GM03348 (cell line): ENCODE measurements around the gene TXLNB.
"Not testable (repeated sequence)": the region's sequence is repeated elsewhere in the genome, so short reads cannot be mapped to it uniquely, and the experiment has no call there.

Source experiments
- DNase-seq: peaks from one replicate; pipeline ENCODE4 v3.0.0; 2012; ENCODE audit warnings: low spot score

The TXLNB gene

GRCh38 chr6:139308936-139309603 is 17.3 kb upstream of the TXLNB start:
- DNase-seq: peak; percentile 77

GRCh38 chr6:139308286-139308916 is 16.6 kb upstream of the TXLNB start:
- DNase-seq: no peak

DNA sequence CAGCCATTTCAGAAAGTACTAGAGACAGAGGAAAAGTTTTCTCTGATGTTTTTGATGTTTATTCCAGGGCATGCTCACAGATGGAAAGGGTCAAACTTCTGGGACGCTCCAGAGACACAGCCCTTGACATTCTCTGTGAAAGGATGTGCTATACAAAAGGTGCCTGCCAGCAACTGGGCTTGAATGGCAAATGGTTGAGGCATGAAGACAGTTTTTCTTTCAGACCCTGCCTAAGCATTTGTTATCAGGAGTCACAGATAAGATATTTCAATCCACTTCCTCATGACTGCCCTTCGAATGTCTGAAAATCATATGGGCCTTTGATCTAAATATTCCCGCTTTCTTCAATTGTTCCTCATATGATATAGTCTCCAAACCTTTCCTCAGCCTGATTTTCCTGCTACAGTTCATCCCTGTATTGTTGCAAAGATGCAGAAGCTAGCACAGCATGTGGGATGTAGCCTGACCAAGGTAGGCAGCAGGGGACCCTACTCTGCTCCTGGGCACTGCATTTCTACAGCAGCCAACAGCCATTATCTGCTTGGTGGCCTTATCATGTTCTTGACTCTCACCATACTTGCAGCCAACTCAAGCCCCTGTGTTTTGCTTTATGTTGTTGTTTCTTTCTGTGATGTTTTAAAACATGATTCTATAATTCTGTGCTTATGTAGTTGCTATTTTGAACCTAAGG is 14.6 kb upstream of the TXLNB start:
- DNase-seq: no peak

GRCh38 chr6:139303185-139303584 is 11.4 kb upstream of the TXLNB start:
- DNase-seq: no peak

DNA sequence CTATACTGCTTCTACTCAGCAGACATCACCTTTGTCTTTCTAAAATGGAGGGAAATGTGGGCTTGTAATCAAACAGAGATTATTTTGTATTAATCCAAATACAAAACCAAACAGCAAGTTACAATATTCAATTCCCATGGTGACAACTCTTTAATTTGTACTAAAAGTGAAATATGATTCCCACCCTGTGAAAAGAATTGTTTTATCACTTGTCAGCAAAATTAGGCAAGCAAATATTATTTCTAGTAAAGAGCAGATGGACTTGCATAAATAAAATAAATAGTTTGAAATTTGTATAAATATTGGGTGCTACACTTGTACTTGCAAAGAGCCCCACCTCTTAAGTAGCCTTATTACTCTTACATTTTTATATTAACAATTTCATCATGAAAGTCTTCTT is 6.1 kb upstream of the TXLNB start:
- DNase-seq: no peak

- DNase-seq: peak; percentile 53
Observed at GRCh38 chr6:139296927-139297326, 5.1 kb upstream of the TXLNB start.

DNA sequence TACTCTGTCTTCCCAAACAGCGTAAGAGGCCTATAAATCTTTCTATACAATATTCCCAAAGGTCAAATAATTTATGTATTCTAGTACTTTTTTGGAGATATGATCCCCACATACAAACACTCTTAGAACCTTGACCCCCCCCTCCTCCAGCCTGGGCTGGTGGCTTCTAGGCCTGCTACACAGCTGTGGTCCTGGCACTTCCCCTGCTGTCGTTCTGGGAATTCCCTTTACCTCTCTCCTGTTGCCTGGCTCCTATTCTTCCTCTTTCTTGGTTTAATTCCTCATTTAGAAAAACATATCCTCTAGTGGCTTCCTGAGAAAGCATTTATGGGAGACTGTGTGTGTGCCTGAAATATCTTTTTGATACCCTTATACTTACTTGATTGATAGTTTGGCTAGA is 4.1 kb upstream of the TXLNB start:
- DNase-seq: no peak

DNA sequence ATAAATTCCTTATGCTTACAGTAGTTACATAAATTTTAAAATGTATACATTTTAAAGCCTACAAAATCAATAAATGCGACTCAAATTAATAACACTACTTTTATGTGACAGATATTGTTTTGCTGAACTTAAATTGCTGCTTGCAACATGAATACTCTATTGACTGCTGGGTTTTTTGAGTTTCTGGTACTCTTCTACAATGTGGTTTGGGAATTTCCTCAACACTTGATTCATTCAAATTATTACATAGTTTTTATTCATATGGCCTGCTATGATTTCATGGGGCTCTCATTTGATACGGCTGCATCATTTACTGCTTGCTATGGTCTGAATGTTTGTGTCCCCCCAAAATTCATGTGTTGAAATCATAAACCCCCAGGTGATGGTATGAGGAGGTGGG is 2.3 kb upstream of the TXLNB start:
- no peak for DNase-seq

- DNase-seq: not testable (repeated sequence)
Observed at GRCh38 chr6:139293230-139293629, 1.4 kb upstream of the TXLNB start.

- peak; percentile 38 for DNase-seq
Observed at GRCh38 chr6:139290787-139291311, 949 bp downstream of the TXLNB start.

DNA sequence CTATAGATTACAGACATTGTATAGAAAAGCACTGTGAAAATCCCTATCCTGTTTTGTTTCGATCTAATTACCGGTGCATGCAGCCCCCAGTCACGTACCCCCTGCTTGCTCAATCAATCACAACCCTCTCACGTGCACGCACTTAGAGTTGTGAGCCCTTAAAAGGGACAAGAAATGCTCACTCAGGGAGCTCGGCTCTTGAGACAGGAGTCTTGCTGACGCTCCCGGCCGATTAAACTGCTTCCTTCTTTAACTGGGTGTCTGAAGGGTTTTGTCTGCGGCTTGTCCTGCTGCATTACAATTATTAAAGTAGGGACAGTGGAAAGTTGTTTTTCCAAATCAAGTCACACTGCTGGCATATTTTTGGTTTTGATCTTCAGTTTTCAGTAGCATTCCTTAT is 2.6 kb downstream of the TXLNB start:
- DNase-seq: no peak

DNA sequence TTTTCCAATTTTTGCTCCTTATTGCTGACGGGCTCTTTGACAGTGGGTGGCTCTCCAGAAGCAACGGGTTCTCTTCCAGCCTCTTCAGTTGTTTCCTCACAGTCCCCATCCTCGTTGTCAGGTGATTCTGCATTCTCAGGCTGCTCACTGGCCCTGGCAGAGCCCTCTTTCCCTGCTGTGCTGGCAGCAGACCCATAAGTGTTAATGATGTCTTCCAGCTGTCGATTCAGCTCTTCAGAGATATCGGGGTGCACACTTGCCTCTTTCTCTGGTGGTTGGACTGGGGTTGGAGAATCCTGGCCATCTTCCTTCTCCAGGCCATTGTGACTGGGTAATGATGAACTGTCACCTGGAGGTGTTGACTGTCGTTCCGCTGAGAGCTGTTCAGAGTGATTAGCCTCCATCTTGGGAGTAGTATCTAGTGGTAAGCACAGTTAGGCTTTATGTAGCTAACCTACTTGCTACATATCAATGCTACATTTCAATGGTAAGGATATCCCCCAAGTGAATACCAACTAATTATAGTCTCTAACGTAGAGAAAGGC is 3.2 kb downstream of the TXLNB start:
- no peak for DNase-seq

DNA sequence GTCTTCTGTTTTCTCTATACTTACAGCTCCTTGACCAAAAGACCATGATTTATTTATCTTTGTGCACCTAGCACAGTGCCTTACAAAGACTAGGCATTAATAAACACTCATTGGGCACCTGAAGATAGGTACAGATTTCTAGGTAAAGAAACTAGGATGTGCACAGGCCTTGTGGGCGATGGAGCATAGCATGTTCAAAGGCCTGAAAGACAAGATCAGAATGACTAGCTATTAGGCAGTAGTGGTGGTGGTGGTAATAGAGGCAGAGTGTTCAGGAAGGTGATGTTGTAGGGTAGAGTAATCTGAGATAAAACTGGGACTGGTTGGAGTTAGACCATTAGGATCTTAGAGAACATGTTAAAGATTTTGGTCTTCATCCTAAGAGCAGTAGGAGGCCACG is 3.9 kb downstream of the TXLNB start:
- no peak for DNase-seq

GRCh38 chr6:139286438-139286837 is 5.4 kb downstream of the TXLNB start:
- DNase-seq: not testable (repeated sequence)

GRCh38 chr6:139285590-139285989 is 6.2 kb downstream of the TXLNB start:
- no peak for DNase-seq

GRCh38 chr6:139284789-139285188 is 7.0 kb downstream of the TXLNB start:
- DNase-seq: no peak

- no peak for DNase-seq
Observed at GRCh38 chr6:139282684-139283083, 9.1 kb downstream of the TXLNB start.

- DNase-seq: peak; percentile 9
Observed at GRCh38 chr6:139278190-139278589, 13.6 kb downstream of the TXLNB start.

GRCh38 chr6:139277587-139277986 is 14.2 kb downstream of the TXLNB start:
- no peak for DNase-seq

- no peak for DNase-seq
Observed at GRCh38 chr6:139277161-139277560, 14.6 kb downstream of the TXLNB start.

DNA sequence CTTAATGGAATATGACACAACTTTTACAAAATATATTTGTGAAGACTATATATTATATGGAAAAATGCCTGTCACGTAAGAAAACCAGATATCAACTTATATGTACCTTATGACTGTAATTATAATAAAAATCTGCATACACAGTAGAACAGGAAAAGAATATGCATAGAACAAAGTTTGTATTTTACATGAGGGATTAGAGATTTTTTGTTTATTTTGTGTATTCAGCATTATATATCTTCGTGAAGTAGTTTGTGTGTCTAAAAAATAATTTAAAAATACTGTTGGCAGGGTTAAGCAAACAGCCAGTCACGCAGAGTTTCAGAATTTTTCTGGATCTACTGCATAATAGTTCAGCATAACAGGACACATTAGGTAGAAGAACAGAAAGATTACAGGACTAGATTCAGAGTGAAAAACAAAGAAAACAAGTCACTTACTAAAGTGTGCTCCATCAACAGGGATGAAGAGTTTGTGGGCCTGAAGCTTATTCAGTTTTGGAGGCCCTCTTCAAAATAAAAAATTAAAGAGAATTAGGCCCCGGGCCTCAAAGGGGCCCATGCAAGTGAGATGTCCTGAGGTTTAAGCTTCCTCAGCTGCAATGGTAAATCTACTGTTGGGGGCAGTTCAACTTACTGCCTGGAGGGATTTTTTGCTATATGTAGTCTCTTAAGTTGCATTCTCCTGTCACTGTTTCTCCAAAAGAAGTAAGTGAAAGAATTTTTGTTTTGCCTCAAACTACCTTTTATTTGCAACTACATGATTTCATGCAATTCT is 16.3 kb downstream of the TXLNB start:
- DNase-seq: no peak

GRCh38 chr6:139271056-139271455 is 20.7 kb downstream of the TXLNB start:
- DNase-seq: peak; percentile 48
